ENCODE measurements around the gene AADACL2.

DNA sequence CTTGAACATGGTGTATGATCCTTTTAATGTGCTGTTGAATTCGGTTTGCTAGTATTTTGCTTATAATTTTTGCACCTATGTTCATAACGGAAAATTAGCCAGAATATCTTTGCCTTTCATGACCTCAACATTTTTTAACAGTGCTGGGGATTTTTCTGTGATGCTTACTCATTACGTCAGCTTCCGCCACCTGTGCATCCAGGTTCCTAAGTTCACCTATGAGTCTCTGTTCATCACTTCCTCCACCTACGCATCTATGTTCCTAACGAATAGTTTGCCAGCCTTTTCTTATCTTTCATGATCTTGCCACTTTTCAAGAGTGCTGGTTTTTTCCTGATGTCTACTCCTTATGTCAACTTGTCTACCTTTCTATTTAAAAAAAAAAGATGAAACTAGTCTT lies 16.5 kb downstream of the AADACL2 start:
- TF ChIP-seq CTCF (IDR thresholded peaks at IDR 0.05) (no peak), POLR2A (IDR thresholded peaks at IDR 0.05) (no peak)

All from uterus (tissue), 2 donors.